GM20000 (cell line): Measurements from ENCODE around the gene C6orf141.

Experiments
- DNase-seq: peaks from one replicate; pipeline ENCODE4 v3.0.0; 2012; ENCODE audit warnings: low spot score
- TF ChIP-seq, protein P1 (sequence below): IDR thresholded peaks from 2 replicates; pipeline ENCODE4 v1.5.1; 2012; ENCODE audit warnings: mild to moderate bottlenecking, control low read depth; ENCODE audit errors: extremely low read depth, missing control alignments

Gene C6orf141

DNA sequence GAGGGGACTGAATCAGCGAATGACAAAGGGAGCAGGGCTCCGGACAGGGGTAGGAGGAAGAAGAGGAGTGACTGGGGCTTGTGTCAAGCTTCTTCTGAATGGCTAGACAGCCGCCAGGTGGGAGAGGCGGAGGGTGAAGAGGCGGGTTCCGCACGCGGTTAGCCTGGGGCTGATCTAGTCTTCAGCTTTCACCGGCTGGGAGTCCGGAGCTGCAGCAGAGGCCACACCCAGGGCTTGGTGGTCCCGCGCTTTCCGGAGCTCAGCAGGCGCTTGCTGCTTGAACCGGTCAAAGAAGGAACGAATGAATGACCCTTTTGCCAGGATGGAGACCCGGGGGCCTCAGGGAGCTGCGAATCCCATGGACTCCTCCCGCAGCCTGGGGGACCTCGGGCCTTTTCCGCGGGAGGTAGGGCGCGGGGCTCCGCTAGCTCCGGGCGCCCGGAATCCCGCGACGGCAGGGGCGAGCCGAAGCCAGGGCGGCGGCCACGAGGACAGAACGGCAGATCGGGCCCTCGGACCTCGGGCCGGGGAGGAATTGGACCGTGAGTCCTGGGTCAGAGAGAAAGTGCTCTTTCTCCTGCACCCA, at the start of gene C6orf141:
Gene C6orf141 (plus strand): TSS at position 177 of the 586 bp plus-strand sequence. CDS start 125 bp downstream, at position 302.
- peak; percentile 68 for DNase-seq
- TF ChIP-seq, protein P1, sequence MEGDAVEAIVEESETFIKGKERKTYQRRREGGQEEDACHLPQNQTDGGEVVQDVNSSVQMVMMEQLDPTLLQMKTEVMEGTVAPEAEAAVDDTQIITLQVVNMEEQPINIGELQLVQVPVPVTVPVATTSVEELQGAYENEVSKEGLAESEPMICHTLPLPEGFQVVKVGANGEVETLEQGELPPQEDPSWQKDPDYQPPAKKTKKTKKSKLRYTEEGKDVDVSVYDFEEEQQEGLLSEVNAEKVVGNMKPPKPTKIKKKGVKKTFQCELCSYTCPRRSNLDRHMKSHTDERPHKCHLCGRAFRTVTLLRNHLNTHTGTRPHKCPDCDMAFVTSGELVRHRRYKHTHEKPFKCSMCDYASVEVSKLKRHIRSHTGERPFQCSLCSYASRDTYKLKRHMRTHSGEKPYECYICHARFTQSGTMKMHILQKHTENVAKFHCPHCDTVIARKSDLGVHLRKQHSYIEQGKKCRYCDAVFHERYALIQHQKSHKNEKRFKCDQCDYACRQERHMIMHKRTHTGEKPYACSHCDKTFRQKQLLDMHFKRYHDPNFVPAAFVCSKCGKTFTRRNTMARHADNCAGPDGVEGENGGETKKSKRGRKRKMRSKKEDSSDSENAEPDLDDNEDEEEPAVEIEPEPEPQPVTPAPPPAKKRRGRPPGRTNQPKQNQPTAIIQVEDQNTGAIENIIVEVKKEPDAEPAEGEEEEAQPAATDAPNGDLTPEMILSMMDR: no peak

DNA sequence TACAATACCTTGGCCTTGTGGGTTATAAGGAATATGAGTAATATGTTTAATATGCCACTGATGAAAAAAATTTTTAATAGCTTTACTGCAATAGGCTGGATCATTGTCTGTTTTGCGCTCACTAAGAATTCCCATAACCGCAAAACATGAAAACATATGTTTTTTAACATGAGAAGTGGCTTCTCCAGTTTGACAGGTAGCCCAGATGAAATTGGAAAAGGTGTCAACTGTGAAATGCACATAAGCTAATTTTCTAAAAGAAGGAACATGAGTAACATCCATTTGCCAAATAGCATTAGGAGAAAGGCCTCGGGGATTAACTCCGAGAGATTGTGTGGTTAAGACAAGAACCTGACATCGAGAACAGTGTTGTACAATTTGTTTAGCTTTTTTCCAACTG, 45.8 kb upstream of the C6orf141 start:
- TF ChIP-seq, protein P1: no peak
- no peak for DNase-seq

DNA sequence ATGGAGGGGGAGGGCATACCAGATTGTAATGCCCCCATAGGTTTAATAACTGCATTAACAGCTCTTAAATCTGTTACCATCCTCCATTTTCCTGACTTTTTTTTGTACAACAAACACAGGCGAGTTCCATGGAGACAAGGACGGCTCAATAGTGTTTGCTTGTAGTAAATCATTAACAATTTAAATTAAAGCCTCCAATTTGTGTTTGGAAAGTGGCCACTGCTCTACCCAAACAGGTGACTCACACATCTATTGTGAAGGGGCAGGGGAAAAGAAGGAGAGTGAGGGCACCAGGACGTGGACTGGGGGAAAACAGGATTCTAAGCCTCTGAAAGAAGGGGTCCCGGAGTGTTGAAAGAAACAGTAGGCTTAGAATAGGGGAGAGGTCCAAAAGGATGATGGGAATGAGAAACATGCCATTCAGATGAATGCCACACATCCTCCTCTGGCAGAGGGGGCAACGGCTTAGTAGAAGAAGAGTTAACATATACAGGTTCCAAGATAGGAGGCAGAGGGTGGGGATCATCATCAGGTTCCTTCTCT, 43.8 kb upstream of the C6orf141 start:
- no peak for DNase-seq
- TF ChIP-seq, protein P1: no peak

DNA sequence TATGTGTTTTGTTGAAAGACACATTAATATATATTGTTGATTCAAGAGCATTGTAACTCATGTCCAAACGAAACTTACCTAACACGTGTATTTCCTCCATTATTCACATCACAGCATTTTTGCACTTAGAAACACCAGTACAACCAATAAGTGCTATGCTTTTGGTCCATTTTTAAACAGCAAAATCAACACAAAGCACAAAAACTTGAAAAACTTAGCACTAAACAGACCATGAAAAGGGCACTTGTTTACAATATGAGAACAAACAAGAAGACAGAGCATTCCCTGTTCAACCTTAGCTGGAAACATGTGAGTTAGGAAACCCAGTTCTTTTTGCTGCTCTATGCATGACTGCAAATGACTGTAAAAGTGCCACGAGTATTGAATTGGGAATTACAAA, 41.1 kb upstream of the C6orf141 start:
- TF ChIP-seq, protein P1: no peak
- DNase-seq: no peak

DNA sequence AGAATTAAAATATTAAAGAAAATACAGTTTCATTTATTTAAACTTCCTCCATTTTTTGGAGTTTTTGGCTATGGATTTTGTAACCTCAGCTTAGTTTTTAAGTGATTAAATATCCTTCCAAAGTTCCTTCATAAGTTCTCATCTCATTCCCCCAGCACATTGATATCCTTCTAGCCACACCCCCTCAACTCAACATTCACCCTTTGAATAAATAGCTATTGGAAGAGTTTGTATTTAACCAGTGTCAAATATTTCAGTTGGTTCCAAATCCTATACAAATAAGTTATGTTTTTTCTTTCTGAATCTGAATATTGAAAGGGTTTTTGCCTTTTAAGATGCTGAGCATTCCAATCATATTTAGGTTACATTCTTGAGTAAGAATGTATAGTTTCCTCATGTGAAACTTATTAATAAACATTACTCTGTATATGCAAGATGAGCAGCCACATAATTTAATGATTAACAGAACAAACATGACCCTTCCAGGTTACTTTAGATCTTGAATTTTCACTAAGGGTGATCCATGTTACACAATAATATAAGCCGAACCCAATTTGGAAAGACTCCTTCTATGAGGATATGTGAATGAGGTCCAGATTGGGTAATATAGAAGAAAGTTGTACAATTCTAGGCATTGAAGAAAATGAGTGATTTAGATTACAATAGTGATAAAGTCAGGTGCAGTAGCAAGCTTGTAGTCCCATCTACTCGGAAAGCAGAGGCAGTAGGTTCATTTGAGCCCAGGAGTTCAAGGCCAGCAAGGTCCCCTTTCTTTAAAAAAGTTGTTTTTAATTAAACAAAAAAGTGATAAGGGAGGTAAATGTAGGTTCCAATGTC, 37.1 kb upstream of the C6orf141 start:
- TF ChIP-seq, protein P1: no peak
- no peak for DNase-seq

DNA sequence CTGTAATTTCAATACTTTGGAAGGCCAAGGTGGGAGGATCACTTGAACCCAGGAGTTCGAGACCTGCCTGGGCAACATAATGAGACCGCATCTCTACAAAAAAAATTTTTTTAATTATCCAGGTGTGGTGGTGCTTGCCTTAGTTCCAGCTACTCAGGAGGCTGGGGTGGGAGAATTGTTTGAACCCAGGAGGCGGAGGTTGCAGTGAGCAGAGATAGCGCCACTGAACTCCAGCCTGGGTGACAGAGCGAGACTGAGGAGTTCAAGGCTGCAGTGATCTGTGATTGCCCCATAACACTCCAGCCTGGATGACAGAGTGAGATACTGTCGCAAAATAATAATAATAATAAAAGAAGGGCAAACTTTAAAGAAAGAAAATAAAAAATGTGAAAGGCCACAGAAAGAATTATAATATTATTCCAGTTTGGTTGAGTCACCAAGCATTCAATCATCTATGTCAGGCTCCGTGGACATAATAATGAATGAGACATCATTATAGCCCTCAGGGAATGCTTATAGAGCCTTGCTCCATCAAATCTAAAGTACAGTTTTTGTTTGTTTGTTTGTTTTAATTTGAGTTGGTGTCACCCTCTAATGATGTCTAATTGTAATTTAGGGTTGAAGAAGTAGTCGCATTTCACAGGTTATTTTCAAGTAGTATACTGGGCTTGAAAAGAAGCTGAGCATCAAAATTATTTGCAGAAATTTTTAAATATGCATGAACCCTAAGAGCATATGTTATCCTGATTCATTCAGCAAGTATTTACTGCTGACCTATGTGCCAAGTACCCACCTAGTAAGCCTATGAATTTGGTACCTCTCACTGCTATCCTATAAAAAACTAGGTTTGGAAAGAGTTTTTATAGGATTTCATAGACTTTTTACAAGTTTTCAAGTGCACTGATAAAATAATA, 35.6 kb upstream of the C6orf141 start:
- DNase-seq: no peak
- TF ChIP-seq, protein P1: no peak
